Medulla oblongata (tissue), 1 donor: ENCODE results near the gene NUDT2.

ENCODE experiments used
- DNase-seq: peaks from one replicate; pipeline ENCODE4 v3.0.0-alpha.2; 2015; ENCODE audit errors: extremely low spot score

Gene NUDT2

GRCh38 chr9:34385561-34386230 lies 56.3 kb downstream of the NUDT2 start:
- DNase-seq: no peak

DNA sequence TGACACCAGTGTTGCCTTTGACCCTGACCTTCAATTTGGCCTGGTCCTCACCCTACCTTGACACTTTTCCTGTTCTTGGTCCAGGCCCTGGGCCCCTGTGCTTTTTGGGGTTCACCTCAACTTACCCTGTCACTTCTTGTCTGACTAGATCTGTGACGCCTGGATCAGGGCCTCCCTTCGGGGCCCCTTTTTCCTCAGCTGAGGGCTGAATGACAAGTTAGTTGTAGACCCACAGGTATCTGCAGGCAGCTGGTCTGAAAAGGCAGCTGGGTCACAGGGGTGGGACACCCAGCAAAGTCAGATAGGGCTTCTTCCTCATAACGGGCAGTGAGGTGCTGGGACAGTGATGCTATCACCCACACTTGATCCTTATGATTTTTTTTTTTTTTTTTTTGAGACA lies 57.3 kb downstream of the NUDT2 start:
- no peak for DNase-seq

- no peak for DNase-seq
These were observed 57.9 kb downstream of the NUDT2 start for GRCh38 chr9:34387239-34387638.

DNA sequence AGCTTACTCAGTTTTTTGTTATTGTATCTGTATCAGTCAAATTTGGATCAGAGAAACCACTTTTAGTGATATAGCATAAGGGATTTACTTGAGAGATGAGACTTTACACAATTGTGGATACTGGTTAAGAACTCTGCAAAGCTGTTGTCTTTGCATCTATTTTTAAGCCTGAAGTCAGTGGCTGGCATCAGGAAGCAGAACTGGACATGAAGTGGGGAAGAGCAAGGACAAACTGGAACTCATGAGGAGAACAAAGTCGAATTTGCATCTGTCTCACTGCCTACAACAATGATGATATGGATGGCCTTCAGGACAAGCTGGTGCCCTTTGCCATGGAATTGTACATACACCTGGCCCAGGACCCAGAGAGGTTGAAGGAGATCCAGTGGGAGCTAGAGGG lies 63.1 kb downstream of the NUDT2 start:
- DNase-seq: no peak
